HG02642 (cell line): ENCODE results near the gene ZSCAN5B.

Source experiments
- ATAC-seq: cut with Tn5 transposase; IDR thresholded peaks from one replicate; pipeline ENCODE4 v1.9.1; 2021; ENCODE audit warnings: mild to moderate bottlenecking; ENCODE audit not compliant: unreplicated experiment, poor library complexity

Gene ZSCAN5B

GRCh38 chr19:56147307-56147706 is 50.3 kb downstream of the ZSCAN5B start:
- no peak for ATAC-seq

DNA sequence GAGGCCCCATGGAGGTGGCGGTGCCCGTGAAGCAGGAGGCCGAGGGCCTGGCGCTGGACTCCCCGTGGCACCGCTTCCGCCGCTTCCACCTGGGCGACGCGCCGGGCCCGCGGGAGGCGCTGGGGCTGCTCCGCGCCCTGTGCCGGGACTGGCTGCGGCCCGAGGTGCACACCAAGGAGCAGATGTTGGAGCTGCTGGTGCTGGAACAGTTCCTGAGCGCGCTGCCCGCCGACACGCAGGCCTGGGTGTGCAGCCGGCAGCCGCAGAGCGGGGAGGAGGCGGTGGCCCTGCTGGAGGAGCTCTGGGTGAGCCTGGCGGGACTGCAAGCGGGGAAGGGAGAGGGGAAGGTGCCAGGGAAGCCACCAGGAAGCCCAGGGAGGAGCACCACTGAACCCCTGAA is 50.7 kb downstream of the ZSCAN5B start:
- no peak for ATAC-seq

DNA sequence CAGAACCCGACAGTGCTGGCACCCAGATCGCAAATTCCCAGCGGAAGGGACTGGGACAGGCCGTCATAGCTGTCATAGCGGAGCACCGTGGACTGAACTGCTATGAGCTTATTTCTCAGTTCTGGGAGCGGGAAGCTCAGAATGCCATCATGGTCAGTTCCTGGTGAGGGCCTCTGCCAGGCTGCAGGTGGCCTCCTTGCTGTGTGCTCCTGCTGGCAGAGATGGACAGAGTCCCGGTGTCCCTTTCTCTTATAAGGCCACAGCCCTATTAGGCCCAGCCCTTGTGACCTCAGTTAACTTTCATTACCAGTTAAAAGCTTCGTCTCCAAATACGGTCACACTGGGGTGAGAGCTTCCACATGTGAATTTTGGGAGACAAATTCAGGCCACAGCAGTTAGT is 51.9 kb downstream of the ZSCAN5B start:
- no peak for ATAC-seq

- ATAC-seq = no peak
Observed at GRCh38 chr19:56144831-56145230, 52.8 kb downstream of the ZSCAN5B start.

DNA sequence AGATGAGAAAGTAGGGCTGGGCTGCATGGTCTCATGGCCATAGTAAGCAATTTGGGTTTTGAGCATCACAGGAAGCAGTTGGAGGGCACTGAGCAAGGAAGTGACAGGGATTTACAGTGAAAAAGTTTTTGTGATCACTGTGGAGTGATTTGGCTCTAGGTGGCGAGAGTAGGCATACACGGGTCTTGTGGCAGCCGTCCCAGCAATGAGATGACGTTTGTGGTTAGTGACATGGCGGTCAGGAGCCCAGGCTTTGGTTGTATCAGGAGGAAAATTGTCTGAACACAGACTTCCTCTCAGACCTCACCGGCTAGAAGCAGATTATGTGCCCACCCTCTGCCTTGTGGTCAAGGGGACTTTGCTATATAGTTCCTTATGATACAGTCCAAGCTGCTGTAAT is 53.2 kb downstream of the ZSCAN5B start:
- no peak for ATAC-seq

- ATAC-seq = no peak
Observed at GRCh38 chr19:56142897-56143434, 54.6 kb downstream of the ZSCAN5B start.

DNA sequence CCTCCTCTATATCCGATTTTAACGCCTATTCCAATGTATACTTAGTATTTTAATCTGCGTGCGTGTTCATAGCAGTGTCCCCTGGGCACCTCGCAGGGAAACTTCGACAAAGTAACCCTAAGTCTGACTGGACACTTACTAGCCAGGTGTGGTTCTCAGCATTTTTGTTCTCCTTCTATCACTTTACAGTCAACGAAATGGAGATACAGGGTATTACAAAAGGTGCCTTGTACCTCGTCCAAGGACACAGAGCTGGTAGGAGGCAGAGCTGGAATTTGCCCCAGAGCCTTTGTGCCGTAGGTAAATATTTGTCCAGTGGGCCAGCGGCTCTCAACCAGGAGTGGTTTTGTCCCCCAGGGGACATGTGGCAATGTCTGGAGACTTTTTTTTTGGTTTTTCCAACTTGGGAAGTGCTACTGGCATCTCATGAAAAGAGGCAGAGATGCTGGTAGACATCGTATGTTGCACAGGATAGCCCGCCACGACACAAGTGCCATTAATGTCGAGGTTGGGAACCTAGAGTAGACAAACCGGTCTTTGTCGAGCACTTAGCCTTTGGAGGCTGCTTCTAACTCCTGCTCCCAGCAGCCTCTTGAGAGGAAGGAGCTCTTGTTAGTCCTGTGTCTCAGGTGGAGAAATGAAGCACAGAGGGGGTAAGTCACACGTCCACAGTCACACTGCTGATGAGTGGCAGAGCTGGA is 55.3 kb downstream of the ZSCAN5B start:
- ATAC-seq = no peak

DNA sequence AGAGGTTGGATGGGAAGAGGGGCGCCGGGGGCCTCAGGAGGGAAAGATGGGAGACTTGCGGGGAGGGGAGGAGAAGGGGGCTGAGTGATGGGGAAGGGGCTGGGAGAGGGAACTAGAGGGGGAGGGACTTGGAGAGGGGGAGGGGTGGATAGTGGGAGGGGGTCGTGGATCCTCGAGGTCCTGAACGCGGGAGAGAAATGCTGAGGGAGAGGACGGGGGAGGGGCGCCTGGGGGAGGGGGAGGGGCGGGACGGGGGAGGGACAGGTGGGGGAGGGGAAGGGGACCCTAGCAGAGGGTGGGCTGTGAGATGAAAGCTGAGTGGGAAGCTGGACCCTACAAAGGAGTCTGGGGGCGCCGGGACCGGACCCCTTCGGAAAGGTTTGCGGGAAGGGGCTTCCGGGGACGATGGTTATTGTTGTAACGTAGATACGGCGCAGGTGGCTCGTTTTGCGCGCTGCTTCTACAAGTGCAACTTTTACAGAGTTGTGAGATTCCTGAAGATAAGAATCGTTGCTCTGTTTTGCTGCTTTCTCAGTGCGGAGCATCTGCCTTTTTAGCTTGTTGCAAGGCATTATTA is 56.1 kb downstream of the ZSCAN5B start:
- ATAC-seq = no peak

GRCh38 chr19:56140583-56141416 is 56.8 kb downstream of the ZSCAN5B start, which contains the start of gene ZNF444:
ZNF444 (plus strand) TSS chr19:56141287; CDS start chr19:56146912, 5,625 bp downstream.
- peak; percentile 92 for ATAC-seq

GRCh38 chr19:56139847-56140582 is 57.6 kb downstream of the ZSCAN5B start:
- ATAC-seq = no peak
